ENCODE results near the gene PLEKHA4.

PLEKHA4 gene

DNA sequence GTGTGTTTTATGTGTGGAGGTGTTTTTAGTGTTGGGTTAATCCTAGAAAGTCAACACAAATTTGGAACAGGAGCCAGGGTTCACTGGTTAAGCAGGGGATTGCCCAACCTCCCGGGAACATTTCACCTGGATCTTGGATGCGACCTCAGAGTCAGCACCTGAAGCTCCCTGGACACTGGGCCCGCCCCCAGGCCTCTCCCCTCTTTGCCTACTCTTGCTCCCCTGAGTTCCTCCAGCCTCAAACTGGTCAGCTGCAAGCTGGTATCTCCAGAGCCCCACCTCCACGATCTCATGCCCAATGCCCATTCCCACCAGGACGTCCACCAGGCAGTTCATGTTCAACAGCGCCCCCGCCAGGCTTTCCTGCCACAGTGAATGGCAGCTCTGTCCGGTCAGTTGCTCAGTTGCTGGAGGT lies 41.8 kb downstream of the PLEKHA4 start:
- no peak for DNase-seq (ENCODE audit: low read depth in 2 of 2)

DNA sequence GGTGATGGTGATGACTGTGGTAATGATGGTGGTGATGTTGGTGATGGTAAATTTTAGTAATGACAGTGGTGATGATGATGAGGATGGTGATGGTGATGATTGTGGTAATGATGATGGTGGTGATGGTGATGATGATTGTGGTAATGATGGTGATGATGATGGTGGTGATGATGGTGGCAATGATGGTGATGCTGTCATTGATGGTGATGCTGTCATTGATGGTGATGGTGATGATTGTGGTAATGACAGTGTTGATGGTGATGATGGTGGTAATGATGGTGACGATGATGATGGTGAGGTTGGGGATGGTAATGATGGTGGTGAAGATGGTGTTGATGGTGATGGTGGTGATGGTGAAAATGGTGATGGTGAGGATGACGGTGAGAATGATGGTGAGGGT lies 45.9 kb downstream of the PLEKHA4 start:
- no peak for DNase-seq (ENCODE audit: low read depth in 2 of 2)

DNA sequence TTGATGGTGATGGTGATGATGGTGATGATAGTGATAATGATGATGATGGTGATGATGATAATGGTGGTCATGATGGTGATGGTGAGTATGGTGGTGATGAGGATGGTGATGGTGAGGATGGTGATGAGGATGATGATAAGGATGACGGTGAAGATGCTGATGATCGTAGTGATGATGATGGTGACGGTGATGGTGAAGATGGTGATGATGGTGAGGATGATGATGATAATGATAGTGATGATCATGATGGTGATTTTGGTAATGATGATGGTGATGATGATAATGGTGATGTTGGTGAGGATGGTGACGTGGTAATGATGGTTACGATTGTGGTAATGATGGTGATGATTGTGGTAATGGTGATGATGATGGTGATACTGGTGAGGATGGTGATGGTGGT lies 46.8 kb downstream of the PLEKHA4 start:
- DNase-seq (ENCODE audit: low read depth in 2 of 2), result no peak

DNA sequence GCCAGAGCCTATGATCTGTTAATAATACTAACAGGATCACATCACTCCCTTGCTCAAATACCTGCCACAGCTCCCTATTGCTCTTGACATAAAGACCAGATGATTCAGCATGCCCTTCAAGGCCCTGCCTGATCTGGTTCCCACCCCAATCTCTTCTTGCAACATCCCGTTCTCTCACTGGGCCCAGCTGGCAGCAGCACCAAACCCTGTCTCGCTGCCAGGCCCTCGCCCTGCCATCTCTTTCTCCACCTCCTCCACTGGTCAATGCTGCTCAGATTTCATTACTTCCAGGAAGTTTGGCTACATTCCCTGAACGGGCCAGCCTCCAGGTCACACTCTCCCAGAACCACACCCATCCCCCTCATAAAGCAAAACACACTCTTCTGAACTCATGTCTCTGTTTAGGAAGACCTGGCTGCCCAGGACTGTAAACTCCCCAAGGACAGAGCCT lies 49.0 kb downstream of the PLEKHA4 start:
- DNase-seq (ENCODE audit: low read depth in 2 of 2), result no peak

DNA sequence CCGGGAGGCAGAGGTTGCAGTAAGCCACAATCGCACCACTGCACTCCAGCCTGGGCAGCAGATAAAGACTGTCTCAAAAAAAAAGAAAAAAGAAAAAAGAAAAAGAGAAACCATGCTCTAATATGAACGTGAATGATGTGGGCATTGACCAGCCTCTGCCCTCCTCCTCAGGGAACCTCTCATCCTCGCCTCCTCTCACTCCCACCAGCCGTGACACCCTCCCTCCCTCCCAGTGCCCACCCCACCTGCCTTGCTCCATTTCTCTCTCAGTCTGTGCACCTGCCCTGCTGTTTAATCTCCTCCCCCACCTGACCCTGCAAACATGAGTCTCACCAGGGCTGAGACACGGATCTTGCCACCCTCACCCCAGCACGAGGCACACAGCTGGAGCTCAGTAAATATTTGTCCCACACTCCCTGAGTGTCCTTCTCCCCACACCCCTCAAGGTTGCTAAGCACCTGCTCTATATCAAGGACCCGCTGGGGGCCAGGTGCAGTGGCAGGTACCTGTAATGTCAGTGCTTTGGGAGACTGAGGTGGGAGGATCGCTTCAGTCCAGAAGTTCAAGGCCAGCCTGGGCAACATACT lies 50.1 kb downstream of the PLEKHA4 start:
- DNase-seq (ENCODE audit: low read depth in 2 of 2), result no peak

DNA sequence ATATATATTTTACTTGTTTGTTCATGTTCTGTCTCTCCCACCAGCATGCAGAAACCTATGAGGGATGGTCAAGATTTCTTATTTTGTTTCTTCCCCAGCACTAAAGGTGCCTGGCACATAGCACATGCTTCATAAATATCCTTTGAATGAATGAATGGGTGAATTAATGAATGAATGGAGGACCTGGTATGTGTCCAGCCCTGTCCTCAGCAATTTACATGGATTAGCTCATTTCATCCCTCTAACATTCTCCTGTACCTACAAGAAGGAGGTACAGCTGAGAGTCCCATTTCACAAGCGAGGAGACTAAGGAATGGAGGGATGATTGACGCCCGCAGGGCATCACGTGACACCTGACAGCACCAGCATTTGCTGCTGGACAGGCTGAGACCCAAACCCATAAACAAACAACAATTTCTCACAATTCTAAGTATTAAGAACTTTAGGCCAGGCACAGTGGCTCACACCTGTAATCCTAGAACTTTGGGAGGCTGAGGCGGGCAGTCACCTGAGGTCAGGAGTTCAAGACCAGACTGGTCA lies 50.8 kb downstream of the PLEKHA4 start:
- DNase-seq (ENCODE audit: low read depth in 2 of 2), result no peak

DNA sequence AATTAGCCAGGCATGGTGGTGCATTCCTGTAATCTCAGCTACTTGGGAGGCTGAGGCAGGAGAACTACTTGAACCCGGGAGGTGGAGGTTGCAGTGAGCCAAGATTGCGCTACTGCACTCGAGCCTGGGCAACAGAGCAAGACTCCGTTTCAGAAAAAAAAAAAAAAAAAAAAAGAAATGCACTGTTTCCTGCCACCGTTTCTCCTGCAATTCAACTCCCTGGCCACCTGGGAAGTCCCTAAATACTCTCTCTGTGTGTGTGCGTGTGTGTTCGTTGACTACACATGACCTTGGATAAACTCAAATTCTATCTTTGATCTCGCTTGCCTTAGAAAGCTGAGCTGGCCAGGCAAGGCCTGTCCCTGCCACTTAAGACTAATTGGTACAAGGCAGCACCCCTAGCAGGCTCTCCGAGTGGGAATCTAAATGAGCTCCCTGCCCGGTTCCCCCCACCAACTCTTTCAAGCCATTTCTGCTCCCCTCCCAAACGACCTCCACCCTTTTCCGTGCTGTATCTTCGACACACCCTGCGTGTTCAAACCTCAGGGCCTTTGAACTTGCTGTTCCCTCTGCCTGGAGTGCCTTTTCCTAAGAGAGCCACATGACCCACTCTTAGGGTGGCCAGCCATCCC lies 52.4 kb downstream of the PLEKHA4 start:
- DNase-seq (ENCODE audit: low read depth in 2 of 2), result no peak

DNA sequence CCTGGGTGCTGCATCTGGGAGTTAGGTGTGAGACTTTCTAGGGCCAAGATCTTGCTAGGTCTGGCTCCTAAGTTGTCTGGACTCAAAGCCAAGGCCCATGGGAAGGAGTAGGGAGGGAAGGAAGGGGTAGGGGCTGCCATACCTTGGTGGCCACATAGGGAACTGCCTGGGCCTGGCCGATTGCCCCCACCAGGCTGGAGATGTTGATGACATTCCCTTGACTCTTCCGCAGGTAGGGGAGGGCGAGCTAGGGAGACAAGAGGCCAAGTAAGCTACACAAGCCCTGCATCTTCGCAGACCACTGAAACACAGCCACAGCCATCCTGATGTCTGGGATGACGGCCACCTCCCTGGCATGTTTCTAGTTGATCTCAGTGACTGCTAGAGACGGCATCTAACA lies 53.5 kb downstream of the PLEKHA4 start:
- no peak for DNase-seq (ENCODE audit: low read depth in 2 of 2)

DNA sequence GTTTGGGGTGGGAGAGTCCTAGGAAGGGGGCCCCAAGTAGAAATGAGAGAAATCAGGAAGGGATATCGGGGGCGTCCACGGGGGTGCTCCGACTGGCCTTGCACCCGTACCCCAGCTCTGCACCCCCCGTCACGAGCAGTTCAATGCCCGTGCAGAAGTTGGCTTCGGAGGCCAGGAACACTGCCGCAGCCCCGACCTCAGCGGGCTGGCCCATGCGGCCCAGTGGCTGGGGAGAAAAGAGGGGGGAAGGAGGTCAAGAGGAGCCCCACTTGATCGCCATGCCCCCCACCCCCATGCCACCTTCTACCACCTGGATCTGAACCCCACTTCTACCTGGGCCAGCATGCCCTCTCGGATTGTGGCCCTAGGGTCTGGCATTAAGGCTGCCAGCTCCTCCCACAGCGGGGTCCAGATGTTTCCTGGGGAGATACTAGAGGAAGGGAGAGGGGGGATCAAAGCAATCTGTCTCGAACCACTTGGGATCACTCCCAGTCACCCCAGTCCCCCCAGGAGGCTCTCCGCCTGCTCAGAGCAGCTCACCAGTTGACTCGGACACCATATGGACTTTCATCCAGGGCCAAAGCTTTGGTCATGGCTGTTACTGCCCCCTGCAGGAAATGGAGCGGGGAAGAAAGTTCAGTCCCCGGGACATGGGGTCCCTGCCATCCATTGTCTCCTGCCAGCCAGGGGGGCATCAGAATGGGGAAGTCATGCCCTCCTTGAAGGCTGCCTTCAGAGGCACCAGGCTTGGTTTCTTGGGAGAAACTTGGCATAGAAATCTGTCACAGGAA lies 55.1 kb downstream of the PLEKHA4 start:
- no peak for DNase-seq (ENCODE audit: low read depth in 2 of 2)

DNA sequence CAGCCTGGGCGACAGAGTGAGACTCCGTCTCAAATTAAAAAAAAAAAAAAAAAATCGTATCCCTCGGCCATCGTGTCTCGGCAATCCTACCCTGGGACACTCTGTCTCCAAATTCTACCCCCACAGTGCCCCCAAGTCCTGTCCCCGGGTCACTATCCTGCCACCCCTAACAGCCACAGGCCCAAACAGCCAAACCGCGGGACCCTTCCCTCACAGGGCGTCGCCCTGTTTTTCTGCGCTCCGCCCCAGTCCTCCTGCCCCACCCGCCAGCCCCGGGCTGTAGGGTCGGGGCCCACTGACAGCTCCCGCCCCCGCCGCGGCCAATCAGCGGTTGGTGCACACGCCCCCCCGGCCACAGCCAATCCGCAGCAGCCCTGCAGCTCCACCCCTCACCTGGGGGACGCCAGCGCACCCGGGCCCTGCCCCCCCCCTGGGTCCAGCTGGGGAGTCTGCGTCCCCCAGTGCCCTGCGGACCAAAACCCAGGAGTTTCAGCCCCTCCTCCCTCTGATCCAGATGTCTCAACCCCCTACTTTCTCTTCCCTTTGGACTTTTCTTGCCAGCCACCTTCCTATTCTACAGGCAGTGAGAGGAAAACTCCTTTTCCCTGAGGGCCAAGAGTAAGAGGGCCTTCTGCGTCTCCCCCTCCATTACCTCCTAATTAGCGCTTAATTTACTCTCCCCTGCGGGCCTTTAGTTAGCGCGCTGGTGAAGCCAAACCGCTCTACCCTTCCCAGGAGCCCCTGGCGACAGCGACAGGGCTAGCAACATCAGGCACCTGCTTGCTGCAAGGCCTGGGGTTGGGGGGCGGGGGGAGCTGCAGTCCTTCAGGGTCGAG lies 56.1 kb downstream of the PLEKHA4 start:
- DNase-seq (ENCODE audit: low read depth in 2 of 2), result peak; percentile 17 to 26

DNA sequence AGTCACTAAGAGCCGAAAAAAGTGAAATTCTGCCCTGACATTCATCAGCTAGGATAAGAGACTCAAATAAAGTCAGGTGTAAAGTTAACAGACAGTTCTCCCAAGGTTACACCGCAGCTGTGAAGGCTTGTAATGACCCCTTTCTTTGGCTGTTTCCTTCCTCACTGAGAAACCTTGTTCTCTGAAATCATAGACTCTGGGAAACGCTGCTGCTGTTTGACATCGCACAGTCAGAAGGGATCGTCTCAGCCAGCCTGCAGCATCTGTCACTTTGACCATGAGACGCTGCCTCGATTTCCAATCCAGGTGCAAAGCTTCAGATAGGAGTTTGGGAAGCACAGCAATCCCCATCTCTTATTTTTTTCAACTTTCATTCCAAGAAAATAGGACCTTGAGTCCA lies 58.3 kb downstream of the PLEKHA4 start:
- DNase-seq (ENCODE audit: low read depth in 2 of 2), result no peak

DNA sequence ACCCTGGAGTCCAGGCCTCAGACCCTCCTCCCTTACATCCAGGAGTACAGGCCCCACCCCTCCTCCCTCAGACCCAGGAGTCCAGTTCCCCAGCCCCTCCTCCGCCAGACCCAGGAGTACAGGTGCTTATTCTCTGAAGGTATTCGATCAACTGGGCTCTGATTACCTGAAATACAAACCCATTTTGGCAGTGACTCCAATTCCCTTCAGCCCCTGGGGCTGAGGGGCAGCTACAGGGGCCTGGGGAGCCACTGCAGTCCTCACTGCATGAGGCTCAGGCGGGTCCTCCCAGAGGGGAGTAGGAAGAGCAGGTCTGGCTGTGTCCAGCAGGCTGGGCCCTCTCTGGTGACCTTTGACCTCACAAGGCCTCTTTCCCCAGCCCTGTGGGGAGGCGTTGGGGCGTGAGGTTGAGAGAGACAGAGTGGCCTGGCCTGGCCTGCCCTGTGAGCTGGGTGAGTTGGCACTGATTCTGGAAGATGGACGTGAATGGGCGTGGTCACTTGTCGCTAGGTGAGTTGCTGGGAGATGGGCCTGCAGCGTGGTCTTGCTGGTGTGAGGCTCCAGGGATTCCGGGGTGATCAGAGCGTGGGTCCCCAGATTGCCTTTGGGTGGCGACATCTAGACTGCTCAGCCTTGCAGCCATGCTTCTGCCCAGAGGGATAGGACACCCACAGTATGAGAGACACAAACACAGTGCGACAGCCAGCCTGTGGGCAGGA lies 60.7 kb downstream of the PLEKHA4 start:
- DNase-seq (ENCODE audit: low read depth in 2 of 2), result no peak

DNA sequence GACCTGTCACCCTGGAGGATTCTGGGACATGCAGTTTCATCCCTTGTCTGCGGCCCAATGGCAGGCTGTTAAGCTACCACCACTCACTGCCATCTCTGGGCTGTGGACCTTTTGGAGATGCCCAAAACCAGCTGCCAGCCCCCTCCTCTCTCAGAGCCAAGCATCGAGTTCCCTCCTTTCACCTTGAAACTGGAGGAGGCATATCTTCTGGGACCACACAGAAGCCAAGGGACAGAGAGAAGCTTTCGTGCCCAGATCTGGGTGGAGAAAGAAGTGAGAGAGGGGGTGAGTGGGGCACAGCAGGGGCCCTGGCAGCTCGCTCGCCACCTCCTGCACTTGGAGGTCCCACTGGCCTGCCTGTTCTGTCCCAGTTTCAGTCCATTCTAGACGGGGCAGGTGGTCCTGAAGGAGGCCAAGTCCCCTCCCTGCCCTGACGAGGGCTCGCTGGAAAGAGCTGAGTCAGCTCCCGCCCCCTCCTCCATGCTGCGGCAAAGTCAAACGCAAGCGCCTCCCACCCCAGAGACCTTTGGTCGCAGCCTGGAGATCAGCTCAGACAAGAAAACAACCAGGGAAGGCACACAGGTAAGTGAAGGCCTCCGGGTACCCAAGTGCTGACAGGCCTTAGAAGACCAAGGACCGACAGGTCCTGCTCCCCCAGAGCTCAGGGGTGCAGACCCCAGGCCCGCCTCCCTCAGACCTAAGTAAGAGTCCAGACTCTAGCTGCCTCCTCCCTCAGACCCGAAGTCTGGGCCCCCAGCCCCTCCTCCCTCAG lies 61.4 kb downstream of the PLEKHA4 start:
- DNase-seq (ENCODE audit: low read depth in 2 of 2), result no peak

DNA sequence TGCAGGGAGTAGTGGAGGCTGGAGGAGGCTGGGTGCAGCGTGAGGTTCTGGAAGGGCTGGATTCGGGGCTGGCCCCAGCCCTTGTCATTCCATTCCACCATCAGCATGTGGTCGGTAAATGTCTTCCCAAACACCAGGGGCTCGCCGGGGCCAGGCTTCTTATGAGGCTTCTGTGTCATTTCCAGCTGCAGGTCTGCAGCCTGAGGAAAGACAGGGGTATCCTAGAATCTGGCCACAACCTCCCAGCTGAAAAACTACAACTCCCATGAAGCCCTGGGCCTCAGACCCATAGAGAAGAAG lies 61.9 kb downstream of the PLEKHA4 start:
- DNase-seq (ENCODE audit: low read depth in 2 of 2), result no peak

DNA sequence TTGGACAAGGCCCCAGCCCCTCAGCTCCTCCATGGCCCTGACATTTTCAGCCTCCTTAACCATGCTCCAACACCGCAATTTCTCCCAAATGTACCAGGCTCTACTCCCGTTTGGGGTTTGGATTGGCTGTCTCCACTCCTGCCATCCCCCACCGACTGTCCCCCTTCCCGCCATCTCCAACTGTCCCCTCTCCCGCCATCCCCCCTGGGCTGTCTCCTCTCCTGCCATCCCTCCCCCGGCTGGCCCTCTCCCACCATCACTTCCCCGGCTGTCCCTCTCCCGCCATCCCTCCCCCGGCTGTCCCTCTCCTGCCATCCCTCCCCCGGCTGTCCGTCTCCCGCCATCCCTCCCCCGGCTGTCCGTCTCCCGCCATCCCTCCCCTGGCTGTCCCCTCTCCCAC lies 63.0 kb downstream of the PLEKHA4 start:
- DNase-seq (ENCODE audit: low read depth in 2 of 2), result no peak

DNA sequence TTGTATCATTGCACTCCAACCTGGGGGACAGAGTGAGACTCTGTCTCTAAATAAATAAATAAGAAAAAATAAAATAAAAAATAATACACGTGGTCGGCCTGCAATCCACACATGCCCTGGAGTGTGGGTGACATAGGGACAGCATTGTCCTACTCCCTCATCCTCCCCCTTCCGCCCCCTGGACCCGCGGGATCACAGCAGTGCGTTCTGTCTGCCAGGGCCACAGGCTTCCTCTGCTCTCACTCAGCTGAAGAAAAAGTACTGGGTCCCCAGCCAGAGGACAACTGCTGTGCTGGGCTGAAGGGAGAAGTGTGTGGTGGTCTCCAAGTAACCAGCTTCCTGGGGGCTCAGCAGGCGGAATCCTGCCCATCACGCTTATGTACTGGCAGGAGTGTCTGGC lies 63.9 kb downstream of the PLEKHA4 start:
- no peak for DNase-seq (ENCODE audit: low read depth in 2 of 2)

DNA sequence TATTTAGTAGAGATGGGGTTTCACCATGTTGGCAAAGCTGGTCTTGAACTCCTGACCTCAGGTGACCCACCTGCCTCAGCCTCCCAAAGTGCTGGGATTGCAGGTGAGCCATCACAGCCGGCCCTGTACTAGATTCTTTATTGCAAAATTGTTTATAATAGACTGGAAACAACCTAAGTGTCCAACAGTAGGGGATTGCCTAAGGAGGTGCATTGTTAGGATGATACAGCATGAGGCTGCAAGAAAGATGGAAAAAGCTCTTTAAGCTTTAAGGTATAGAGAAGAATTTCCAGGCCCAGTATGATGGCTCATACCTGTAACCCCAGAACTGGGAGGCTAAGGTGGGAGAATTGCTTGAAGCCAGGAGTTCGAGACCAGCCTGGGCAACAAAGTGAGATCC lies 65.8 kb downstream of the PLEKHA4 start:
- no peak for DNase-seq (ENCODE audit: low read depth in 2 of 2)

DNA sequence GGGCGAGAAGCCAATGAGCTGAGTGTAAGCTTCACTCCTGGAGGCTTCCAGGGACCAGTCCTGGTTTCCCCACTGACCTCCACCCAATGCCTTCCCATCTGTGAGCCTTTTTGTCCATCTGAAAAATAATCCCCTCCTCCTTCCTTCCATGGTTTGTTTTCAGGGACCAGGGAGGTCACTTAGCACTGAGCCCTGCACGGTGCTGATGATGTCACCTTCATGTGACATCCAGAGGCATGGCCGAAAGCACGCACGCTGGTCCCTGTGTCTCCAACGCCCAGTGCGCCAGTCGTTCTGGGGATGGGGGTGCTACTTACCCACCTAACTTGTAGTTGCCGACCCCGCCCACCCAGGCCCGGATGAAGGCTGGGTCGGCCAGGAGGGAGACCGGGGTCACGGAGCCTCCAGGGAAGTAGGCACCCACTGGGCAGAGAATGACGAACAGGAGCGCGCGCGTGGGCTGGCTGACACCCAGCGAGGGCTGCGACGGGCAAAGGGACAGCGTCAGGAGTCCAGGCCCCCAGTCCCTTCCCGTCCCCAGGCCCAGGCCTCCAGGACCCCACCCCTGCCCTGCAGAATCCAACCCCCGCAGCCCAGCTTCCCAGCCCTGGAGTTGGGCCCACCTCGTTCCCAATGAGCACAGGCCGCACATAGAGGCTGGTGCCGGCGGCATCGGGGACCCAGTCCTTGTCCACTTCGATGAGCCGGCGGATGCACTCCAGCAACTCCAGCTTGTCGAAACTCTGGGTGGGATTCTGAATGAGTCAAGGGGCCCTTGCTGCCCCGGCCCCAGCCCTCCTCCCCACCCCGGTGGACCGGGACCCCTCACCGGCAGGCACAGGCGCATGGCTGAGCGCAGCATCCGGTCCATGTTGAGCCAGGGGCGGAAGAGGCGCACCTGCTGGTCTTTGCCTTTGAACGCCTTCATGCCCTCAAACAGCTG lies 68.8 kb downstream of the PLEKHA4 start:
- no peak for DNase-seq (ENCODE audit: low read depth in 2 of 2)

DNA sequence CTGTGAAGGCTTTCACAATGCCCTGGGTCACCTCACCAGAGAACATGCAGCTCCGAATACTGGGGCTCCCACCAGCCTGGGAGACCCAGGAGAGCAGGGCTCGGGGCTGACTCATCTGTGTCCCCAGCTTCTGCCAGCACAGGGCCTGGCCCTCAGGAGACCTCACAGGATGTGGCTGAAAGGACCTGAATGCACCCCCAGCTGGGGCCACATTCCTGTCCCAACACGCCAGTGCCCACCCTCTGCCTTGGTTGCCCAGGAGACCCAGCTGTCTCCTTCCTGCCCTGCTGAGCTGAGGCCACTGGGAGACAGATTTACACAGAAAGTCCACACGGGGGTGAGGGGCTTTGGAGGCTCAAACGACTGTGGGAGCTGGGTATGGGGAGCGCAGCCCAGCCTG lies 69.5 kb downstream of the PLEKHA4 start:
- no peak for DNase-seq (ENCODE audit: low read depth in 2 of 2)

DNA sequence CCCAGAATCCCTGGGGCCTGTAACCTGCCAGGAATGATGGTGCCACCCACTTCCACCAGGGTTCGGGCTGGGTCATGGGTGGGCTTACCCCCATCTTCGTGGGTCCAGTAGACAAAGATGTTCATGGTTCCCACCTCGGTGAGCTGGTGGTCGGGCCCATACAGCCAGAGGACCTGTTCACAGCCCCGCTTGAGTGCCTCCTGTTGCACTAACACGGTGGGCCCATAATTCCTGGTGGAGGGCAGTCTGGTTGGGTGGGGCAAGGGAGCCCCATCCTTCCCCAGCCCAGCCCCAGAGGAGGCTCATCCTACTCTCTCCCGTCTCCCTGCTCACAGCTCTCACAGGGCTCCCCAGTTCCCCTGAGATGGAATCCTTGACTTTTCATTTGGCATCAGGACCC lies 71.3 kb downstream of the PLEKHA4 start:
- DNase-seq (ENCODE audit: low read depth in 2 of 2), result no peak

Measured in stimulated activated CD8-positive, alpha-beta memory T cell treated with anti-CD3 and anti-CD28 coated beads, Interleukin-15, amount 100 ng/mL, for 4 hours (primary cell).